ENCODE data around the gene DYNC2I2. TPM values are rescaled to one million over a fixed set of nuclear protein-coding genes. Genes with fewer than 3 reads are reported as not detected.

The DYNC2I2 gene
- total RNA-seq, 1 experiment from 2014 or later = 58.6 TPM

- Mint-ChIP-seq H3K36me3 (ENCODE audit: insufficient read depth in 1 of 3, low read depth in 3 of 3) (peaks cover 36 to 87% (median 82%) of the 10 kb centered on the region in 3 experiments), H3K9me3 (no peaks in the 10 kb centered on the region), H3K27me3 (ENCODE audit: low read depth) (no peaks in the 10 kb centered on the region), H3K27ac (no peak overlapping the region; a peak in 1 of 7 replicates), H3K4me3 (no peak overlapping the region), H3K4me1 (no peaks in the 10 kb centered on the region)
- WGBS (ENCODE audit: extremely low coverage, insufficient read length, low lambda C conversion rate) = no CpG with 5 or more reads among the region's 12 CpGs
- no peaks in the 10 kb centered on the region for H4K20me1 ChIP-seq (ENCODE audit: control insufficient read depth, insufficient read depth, insufficient read length)
- no peaks in the 10 kb centered on the region for H3K23me2 ChIP-seq (ENCODE audit: insufficient read length, low read depth, low read length, poor library complexity, severe bottlenecking)
- H3K4me2 ChIP-seq (ENCODE audit: insufficient read depth, insufficient read length, low read length) = no peak overlapping the region
- H3K9me3 ChIP-seq (ENCODE audit: control insufficient read depth, low read depth, low read length) = no peaks in the 10 kb centered on the region
- no peaks in the 10 kb centered on the region for H3K79me1 ChIP-seq (ENCODE audit: insufficient read depth, low read depth, low read length, poor library complexity, severe bottlenecking)
- no peak overlapping the region for H3T11ph ChIP-seq (ENCODE audit: low read length)
- no peak overlapping the region for H4K91ac ChIP-seq (ENCODE audit: insufficient read length, low read depth, low read length)
- no peak overlapping the region for H2BK12ac ChIP-seq (ENCODE audit: insufficient read length, low read depth, low read length)
- H4K5ac ChIP-seq (ENCODE audit: insufficient read length, low read depth, low read length) = no peak overlapping the region
- H3K79me2 ChIP-seq (ENCODE audit: insufficient read depth, low read length) = no peaks in the 10 kb centered on the region
- DNase-seq = no peak
- H4K8ac ChIP-seq (replicated peaks; ENCODE audit: insufficient read length, low read depth, low read length) = no peak overlapping the region
- no peaks in the 10 kb centered on the region for H3K27me3 ChIP-seq (ENCODE audit: insufficient read depth, low read length)
- no peaks in the 10 kb centered on the region for H3K4me1 ChIP-seq (ENCODE audit: insufficient read depth, low read length)
- no peak overlapping the region for H3K14ac ChIP-seq (ENCODE audit: insufficient read depth, low read length)
- H2BK120ac ChIP-seq (ENCODE audit: low read depth, low read length, poor library complexity, severe bottlenecking) = no peak overlapping the region
- no peak overlapping the region for H3K4ac ChIP-seq (ENCODE audit: low read depth, low read length)
- no peak overlapping the region for H3K23ac ChIP-seq (ENCODE audit: insufficient read length, low read depth, low read length)
- H3K9ac ChIP-seq (ENCODE audit: extremely low read depth, insufficient read length, low read length) = no peak overlapping the region
- H3K18ac ChIP-seq (ENCODE audit: insufficient read length, low read depth, low read length) = no peak overlapping the region
- no peak for TF ChIP-seq CTCF (conservative IDR thresholded peaks at IDR 0.05)
- H2BK15ac ChIP-seq (ENCODE audit: low read depth, low read length) = no peak overlapping the region
- no peak overlapping the region for H2AFZ ChIP-seq (ENCODE audit: low read length)
- no peak overlapping the region for H2AK5ac ChIP-seq (ENCODE audit: insufficient read length, low read length)
- H3K27ac ChIP-seq (ENCODE audit: insufficient read length, low read depth, low read length) = no peak overlapping the region
- H3K56ac ChIP-seq (ENCODE audit: insufficient read length, low read depth, low read length) = no peak overlapping the region
- H2BK20ac ChIP-seq (ENCODE audit: low read depth, low read length, poor library complexity, severe bottlenecking) = no peak overlapping the region
- H2BK5ac ChIP-seq (ENCODE audit: insufficient read length, low read length) = no peak overlapping the region
Measured at GRCh38 chr9:128615571-128615970, 41.1 kb downstream of the DYNC2I2 start.
